NCI-H748 (cell line): Measurements from ENCODE around the gene GAMT.

Experiments used
- DNase-seq: peaks from one replicate; lab custom pipeline; 2025; ENCODE audit not compliant: unreplicated experiment; lab: John Stamatoyannopoulos, UW

Gene GAMT

GRCh38 chr19:1401889-1402217 lies 511 bp upstream of the GAMT start:
- DNase-seq, result no peak

DNA sequence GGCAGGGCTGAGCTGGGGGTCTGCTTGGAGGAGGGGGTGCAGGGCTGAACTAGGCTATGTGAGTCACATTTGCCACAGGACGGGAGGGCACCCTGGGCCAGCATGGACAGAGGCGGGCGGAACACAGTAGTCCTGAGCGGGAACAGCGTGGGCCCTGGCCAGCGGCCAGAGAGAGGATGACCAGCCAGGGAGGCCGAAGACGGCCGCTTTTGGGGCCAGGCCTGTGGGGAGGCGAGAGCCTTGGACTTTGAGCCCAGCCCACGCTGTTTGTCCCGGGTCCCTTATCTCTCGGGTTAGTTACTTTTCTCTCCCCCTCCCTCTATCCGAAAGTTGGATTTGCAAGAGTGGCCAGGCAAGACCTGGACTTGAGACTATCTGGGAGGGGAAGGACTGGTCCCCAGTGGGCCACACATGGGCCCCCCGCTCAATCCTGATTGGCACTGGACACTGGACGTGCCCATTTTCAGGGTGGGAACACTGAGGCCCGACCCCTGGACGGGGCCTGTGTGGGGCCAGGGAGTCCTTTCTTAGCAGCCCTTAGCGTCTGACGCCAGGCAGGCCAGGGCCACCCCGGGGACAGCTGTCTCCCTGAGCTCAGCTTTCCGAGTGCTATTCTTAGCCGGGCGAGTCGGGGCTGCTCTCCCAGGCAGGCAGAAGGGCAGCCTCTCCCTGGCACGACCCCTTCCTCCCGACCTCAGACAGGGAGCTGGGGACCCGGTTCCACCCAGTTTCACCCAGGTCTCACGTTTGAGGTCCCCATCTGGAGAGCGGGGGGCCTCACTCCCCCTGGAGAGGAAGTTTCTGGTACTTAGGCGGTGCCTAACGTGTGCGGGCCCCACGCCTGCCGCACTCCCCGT lies 833 bp downstream of the GAMT start:
- peak; percentile 13 for DNase-seq

- DNase-seq, result no peak
Measured at GRCh38 chr19:1399745-1400144, 1.6 kb downstream of the GAMT start.

- DNase-seq, result no peak
Measured at GRCh38 chr19:1399079-1399478, 2.3 kb downstream of the GAMT start.

- DNase-seq, result no peak
Measured at GRCh38 chr19:1397838-1398237, 3.5 kb downstream of the GAMT start.

- peak; percentile 19 for DNase-seq
Measured at GRCh38 chr19:1396768-1397679, 4.3 kb downstream of the GAMT start.

DNA sequence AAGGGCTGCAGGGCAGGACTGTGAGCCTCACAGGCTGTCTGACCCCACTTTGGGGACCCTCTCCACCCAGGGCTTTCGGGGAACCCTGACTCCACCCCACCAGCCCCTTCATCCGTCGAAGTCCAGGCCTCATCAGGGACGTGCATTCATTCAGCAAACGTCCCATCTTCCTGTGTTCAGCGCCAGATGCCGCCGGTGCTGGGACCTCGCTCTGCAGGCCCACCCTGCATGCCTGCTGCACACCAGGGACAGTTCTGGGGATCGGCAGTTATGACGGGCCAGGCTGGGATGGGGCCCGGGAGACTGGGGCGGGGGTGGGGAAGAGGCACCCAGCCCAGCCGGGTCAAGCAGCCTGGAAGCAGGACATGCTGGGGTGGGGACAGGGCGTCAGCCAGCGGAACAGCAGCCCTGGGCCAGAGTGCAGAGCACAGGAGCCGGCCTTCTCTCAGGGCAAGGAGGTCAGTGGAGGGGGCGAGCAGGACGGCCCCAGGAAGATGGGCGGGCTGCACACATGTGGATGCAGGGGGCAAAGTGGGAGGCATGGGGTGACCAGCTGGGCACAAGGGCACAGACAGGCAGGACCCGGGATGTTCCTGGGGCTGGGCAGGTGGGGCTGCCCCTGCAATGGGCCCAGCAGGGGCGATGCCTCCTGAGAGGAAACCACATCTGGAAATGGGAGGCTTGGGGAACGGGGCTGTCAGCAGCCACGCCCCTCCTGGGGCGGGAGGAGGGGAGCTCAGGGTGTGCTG lies 5.1 kb downstream of the GAMT start:
- no peak for DNase-seq

- no peak for DNase-seq
Measured at GRCh38 chr19:1395194-1396018, 5.9 kb downstream of the GAMT start.

DNA sequence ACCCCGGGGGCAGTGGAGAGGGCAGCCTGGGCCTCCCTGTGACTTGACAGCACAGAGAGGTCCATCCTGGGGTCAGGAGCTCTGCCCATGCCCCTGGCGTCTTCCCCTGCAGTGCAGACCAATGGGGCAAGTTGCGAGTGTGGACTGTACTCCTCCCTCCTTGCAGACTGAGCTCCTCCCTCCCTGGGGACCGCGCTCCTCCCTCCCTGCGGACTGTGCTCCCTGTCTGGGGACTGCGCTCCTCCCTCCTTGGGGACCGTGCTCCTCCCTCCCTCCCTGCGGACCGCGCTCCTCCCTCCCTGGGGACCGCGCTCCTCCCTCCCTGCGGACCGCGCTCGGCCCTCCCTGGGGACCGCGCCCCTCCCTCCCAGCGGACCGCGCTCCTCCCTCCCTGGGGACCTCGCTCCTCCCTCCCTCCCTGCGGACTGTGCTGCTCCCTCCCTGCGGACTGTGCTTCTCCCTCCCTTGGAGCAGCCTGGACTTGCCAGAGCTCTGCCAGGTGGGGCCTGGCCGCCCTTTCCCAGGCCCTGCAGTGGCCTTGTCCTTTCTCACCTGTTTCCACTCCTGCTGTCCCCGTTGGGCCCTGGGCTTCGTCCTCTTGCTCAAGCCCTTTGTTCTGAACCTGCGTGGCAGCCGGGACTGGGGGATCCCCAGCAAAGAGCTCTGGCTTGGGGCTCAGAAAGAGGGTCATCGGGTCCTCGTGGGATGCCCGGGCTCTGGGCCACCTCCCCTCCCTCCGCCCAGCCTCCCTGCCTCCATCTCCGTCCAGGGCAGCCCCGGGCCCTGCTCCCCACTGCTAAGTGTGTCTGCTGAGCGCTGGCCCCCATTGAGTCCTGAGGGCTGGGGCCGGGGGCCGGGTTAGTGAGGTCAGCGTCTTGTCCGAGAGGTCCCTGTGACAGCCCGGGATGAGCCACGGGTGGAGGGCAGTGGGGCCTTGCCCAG lies 6.8 kb downstream of the GAMT start:
- DNase-seq, result peak; percentile 43

GRCh38 chr19:1393841-1394240 lies 7.5 kb downstream of the GAMT start:
- no peak for DNase-seq

DNA sequence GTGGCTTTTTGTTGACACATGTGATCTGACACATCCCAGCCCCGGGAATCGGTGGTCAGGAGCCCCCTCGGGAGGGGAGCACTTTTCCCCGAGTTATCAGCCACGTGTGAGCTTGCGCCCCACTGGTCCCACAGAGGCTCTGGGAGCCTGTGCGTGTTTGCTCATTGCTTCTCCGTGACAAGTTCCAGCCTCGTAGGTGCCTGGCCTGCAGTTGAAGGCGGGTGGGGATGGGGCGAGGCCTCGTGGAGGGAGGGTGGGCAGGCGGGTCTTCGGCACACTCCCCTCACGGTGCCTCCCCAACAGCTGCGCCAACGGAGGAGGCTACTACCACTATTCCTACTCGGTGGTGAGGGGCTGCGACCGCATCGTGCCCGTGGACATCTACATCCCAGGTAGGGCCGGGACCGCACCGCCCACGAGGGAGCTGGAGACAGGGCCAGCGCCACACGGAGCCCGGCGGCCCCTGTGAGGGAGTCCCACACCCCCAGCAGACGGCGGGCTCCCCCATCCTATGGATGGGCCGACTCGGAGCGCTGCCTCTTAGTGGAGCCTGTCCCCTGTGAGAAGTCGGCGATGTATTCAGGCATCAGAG lies 8.3 kb downstream of the GAMT start:
- DNase-seq, result no peak

DNA sequence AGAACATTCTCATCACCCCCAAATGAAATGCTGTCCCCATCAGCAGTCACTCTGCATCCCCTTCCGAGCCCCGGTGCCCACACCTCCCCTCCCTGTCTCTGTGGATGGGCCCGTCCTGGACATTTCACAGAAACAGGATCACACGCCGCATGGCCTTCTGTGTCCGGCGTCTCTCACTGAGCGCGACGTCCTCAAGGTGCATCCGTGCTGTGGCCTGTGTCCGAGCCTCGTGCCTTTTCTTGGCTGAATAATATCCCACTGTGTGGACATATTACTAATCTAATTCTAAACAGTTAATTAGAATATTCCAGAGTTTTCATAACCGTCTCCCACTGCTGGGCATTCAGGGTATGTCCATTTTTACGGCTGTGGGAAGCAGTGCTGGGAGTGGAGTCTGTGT lies 8.9 kb downstream of the GAMT start:
- DNase-seq, result no peak

DNA sequence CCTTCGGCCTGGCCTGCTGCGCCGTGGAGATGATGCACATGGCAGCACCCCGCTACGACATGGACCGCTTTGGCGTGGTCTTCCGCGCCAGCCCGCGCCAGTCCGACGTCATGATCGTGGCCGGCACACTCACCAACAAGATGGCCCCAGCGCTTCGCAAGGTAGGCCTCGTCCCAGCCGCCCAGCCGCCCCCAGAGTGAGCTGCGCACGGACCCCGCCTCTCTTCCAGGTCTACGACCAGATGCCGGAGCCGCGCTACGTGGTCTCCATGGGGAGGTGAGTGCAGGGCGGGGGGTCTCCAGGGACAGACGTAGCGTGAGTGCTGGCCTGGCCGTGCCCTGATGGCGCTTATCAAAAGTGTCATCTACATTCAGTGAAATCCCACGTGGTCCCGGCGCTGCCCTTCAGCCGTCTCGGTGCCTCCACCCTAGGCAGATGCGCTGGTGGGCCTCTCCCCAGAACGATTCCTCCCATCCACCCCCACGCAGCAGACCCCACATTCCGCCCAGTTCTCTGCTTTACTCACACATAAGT lies 10.4 kb downstream of the GAMT start:
- DNase-seq, result no peak

DNA sequence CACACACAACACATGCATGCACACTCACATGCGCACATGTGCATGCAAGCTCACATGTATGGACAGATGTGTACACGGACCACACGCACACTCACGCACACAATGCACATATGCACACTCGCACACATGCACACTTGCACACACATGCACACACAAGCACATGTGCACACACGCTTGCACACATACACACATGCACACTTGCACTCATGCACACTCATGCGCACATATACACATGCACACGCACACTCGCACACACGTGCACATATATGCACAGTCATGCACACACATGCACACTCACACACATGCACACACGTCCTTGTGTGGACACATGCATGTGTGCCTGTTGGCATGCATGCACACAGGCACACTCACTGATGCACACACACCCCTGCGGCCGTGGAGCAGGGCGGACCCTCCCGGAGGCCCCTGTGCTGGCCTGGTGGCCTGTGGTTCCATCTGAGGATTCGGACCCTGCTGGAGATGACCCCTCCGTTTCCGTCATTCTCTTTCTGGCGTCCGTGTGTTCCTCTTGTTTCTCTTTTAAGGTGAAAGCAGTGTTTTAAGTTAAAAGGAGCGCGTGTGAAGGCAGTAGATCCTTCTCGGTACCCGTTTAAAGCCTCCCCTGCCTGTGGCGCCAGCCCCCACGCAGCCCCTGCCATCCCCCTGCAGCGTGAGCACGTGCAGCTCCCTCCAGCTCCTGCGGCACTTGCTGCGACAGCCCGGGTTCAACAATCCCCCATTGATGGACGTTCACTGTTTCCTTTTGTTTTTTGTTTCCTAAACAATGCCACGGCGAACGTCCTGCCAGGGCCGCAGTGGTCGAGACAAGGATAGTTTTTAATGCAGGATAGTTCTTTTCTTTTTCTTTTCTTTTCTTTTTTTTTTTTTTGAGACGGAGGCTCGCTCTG lies 12.1 kb downstream of the GAMT start:
- no peak for DNase-seq

DNA sequence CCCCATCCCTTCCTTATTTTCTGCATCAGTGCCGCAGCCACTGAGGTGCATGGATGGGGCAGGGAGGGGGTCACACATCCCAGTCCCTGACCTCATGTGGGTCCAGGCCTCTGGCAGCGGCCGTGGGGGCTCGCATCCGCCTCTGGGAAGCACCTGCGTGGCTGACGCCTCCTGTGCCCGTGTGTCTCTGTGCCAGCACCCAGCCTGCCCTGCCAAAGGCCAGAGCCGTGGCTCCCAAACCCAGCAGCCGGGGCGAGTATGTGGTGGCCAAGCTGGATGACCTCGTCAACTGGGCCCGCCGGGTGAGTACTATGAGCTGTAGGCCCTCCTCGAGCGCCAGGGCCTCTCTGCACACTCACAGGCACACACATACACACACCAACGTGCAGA lies 12.7 kb downstream of the GAMT start:
- no peak for DNase-seq

DNA sequence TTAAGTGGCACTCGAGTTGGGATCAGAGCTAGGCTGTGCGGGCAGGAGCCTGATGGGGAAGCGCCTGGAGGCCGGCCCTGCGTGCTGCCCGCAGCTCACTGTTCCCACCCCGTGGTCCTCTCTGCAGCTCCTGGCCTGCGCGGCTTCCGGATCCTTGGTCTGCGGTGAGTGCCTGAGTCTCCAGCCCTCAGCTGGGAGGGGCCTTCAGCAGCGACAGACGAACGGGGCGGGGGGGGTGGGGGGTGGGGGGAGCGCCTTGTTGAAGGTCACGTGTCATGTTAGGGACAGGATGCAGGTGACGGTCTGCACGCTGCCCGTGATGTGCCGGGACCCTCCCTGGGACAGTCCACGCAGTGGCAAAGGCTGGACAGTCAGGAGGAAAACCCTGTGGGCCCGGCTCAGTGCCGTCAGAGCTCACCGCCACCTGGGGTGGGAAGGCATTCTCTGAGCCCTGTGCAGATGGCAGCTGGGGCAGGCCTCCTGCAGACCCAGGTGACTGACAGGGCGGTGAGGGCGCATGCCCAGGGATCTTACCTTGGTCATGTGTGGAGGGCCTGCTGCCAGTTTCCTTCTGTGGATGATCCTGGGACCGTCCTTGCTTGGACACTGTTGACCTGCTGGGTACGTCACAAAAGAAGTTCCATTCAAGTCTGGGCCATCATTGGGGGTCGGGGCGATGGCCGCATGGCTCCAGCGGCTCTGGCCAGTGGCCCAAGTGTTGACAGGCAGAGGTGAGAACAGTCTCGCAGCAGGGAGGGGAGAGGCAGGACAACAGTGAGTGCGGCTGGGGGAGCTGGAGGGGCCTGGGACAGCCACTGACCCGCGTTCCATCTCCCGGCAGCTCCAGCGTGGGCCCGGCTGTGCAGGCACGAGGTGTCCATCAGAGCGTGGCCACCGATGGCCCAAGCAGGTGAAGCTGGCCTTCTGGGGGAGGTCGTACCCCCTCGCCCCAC lies 13.4 kb downstream of the GAMT start:
- no peak for DNase-seq
